HG03103 (cell line): ENCODE measurements around the gene CD163L1.
"Not testable (repeated sequence)": the region's sequence is repeated elsewhere in the genome, so short reads cannot be mapped to it uniquely, and the experiment has no call there.

Experiments
- ATAC-seq: cut with Tn5 transposase; IDR thresholded peaks from one replicate; pipeline ENCODE4 v1.9.1; 2021; ENCODE audit warnings: low read depth; ENCODE audit not compliant: unreplicated experiment

The CD163L1 gene

DNA sequence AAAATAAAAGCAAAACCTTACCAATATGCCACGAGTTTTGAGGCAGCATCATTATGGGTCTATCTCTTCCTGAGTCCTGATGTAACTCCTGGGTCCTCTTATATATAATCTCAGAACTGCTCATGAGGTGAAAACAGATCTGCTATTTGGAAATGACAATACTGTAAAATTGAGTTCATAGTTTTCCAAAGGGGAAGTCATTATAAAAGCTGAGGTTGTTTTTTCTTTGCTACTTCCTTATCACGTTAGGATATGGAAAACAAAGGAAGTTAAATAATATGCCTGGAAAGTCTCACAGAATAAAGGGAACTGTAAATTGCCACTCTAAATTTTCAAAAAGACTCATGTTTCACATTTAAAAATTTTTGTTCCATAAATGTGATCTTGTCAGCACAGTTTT lies at the start of gene CD163L1:
CD163L1 (minus strand) TSS at position 78 of the 400 bp plus-strand sequence; CDS start at position 52, 26 bp downstream.
- no peak for ATAC-seq

- no peak for ATAC-seq
Observed at GRCh38 chr12:7493006-7493405, 49.1 kb upstream of the CD163L1 start.

GRCh38 chr12:7486512-7486911 lies 42.6 kb upstream of the CD163L1 start:
- ATAC-seq = no peak

DNA sequence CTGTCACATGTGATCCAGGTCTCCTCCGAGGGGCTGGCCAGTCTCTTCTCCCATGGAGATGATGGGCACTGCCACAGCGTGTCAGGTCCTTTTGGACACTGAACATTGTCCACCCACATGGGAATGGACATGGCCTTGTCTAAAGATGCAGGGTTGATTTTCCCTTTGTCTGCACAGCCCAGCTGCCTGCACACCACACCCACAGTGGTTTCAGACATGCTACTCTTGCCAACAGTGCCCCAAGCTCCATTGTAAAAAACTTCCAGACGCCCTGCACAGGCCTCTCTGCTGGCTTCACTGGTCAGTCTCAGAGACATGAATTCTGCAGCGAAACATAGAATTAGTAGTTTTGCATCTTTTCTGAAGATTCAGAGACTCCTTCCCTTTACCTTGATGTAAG lies 41.1 kb upstream of the CD163L1 start:
- no peak for ATAC-seq

DNA sequence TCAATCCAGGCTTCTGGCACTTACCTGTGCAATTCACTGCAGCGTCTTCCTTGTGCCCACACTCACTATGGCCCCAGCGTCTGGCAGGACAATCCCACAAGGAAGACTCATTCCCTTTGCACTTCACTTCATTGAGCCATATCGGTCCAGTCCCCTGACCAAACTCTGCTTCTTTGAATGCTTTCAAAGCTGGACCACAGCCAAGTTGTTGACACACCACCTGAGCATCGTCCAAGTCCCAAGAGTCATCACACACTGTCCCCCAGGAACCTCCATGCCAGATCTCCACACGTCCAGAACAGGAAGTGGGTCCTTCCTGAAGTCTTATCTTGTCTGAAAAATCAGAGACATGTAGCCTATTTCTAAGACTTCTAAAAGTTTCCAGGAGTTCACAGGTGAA lies 39.4 kb upstream of the CD163L1 start:
- no peak for ATAC-seq

- no peak for ATAC-seq
Observed at GRCh38 chr12:7479771-7480170, 35.8 kb upstream of the CD163L1 start.

- ATAC-seq = no peak
Observed at GRCh38 chr12:7472060-7472459, 28.1 kb upstream of the CD163L1 start.

DNA sequence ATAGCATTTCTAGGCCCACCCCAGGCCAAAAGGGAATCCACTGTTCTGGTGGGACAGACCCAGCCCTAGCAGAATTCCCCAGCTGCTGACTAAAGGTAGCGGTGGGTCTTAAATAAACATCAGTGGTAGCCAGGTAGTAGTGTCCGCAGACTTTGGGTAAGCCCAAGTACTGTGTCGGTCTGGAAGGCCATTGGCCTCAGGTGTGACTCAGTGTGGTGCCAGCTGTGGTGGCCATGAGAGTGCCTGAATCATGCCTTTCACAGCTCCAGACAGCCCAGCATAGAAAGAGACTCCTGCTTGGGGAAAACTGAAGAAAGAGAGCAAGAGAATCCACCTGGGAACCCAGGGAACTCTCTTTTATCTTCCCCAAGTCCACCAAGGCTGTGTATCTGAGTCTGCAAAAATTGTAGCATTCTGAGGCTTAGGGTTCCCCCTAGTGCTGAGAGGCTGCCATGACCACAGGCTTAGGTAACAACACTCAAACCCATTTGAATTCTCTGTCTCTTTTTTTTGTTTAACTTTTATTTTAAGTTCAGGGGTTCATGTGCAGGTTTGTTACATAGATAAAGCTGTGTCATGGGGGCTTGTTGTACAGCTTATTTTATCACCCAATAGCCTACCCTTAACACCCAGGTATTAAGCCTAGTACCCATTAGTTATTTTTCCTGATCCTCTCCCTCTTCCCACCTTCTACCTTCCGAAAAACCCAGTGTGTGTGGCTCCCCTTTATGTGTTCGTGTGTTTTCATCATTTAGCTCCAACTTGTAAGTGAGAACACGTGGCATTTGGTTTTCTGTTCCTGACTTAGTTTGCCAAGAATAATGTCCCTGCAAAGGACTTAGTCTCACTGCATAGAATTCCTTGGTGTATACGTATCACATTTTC lies 16.7 kb upstream of the CD163L1 start:
- no peak for ATAC-seq

DNA sequence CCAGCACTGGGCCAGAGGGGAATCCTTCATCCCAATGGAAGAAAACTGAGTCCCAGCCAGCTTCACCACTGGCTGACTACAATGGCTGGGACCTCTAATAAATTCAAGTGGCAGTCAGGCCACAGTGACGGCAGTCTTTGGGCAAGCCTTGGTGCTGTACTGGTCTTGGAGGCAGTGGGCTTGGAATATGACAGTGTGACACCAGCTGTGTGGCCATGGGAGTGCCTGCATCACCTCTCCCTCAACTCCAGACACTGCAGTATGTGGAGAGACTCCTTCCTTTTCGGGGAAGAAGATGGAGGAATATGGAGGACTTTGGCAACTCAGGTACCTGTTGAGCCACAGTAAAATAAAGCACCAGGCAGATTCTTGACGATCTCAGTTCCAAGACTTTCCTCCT lies 16.0 kb upstream of the CD163L1 start:
- ATAC-seq = no peak

DNA sequence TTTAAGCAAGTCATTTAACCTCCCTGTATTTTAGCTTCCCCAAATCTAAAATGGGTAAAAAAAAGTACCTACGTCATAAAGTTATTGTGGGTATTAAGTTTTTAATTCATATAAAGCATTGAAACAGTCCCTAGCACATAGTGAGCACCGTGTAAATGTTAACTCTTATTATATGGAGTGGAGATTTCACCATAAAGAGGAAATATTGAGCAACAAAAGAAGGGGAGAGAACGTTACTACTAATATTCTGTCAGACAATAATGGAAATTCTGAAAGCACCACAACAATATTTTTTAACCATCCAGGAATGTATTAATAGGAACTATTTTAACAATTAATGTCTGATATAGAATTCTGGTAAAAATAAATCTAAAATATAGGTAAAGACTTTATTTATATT lies 7.8 kb upstream of the CD163L1 start:
- ATAC-seq = no peak

DNA sequence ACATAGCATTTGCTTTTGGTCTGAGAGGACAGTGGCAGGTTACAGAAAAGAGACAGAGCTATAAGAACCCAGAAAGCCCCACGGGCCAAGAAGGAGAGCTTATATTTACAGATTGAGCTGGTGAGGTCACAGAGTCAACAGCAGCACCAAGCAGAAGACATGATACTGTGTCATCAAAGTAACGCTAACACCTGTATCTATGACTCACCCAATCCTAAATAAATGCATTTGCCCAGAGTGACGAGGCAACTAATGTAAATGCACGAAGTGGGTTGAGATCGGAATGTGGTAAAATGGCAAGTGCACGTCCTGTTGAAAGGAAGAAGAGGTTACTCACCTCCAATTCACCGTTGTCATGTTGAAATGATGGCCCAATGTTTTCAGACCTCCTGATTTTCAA lies 6.7 kb upstream of the CD163L1 start:
- no peak for ATAC-seq

DNA sequence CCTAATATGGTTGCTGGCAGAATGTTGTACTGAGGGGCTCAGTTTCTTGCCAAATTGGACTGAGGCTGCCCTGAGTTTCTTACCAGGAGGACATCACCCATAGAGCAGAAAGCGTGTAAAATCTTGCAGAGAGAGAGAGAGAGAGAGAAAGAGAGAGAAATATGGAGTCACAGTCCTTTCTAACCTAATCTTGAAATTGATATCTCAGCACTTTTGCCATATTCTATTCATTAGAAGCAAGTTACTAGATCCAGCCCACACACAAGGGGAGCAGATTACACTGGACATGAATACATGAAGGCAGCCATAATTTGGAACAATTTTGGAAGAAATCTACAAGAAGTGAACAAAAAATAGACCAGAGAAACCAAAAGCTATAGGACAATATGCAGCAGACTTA lies 4.1 kb upstream of the CD163L1 start:
- ATAC-seq = no peak

- ATAC-seq = no peak
Observed at GRCh38 chr12:7444537-7444936, 584 bp upstream of the CD163L1 start.

DNA sequence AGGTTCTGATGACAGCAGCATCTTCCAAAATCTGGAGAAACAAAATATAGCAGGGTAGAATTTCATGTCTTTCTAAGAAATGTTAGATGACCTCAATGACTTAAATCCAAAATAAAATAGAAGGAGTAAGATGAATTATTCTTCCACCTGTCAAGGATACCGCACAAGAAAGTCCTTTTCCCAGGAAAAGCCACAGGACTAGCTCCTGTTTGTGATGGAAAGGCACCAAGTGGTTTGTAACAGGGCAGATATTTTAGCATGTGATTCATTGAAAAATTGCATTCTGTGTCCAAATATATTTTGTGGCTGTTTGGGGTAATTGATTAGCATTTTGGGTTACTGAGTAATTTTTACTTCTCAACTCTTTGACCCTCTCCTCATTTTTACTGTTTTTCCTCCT lies 2.7 kb downstream of the CD163L1 start:
- ATAC-seq = no peak

DNA sequence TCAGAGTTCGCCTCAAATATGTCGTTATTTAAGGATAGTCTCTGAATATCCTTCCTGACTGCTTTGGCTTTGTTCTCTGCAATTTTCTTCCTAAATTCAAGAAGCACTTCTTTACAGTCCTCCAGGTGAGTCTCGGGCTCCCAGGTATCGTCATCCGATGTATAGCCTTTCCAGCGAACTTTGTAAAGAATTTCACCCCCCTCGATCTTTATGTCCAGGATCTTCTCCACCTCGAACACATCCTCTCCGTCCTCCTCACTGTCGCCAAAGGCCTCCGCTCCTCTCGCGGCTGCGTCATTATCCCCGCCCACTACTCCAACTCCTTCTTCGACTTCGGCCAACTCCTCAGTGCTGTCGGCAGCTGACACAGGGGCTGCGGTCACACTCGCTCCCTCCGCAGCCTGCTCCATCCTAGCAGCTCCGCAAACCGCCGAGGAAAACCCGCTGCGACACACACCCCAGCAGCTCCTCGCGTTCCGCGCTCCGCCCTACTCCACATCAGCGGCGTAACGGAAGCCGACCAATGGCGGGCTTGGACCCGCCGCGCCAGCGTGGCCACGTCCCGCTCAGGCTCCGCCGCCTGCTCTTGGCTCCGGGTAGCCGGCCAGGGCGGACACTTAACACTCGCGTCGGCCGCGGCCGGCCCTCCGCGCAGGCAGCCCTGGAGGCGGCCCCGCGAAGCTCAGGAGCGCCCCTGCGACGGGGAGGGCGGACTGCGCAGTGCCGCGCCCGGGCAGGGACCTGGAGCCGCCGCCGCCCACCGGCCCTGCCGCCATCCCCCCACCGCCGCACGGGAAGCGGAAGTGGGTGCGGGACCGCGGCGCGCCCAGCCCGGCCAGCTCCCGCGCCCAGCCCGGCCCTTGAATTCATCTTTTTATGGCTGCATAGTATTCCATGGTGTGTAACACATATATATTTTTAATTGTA lies 4.1 kb downstream of the CD163L1 start:
- no peak for ATAC-seq

DNA sequence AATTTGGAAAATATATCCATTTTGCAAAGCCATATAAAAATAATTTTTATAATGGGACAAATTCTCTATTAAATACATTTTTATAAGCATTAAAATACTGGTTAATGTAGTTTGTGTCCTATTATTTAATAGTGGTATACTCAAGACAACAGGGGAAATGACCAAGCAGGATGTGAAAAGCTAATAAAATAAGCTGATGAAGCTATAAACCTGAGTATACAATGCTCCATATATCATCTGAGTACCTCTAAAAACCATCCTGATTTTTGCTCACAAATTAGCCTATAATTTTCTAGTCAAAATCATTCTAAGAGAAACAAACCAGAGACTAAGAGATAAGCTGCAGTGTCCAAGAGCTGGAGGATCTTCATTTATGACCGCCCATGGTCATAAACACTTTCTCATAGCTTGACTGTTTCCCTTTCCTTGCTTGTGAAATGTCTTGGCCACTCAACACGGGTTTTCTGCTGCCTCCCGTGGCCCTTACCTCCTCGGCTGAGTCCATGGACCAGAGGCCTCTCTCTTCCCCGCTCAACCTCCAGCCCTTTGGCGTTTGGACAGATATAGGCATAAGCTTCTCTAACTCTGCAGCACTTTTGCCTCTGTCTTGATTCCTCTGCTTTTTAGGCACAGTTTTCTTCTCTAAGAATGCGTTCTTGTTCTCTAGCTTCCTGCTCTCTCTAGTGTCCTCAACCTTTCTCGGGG lies 5.5 kb downstream of the CD163L1 start:
- ATAC-seq = not testable (repeated sequence)

- not testable (repeated sequence) for ATAC-seq
Observed at GRCh38 chr12:7437494-7437893, 6.5 kb downstream of the CD163L1 start.

GRCh38 chr12:7434670-7435069 lies 9.3 kb downstream of the CD163L1 start:
- ATAC-seq = no peak

DNA sequence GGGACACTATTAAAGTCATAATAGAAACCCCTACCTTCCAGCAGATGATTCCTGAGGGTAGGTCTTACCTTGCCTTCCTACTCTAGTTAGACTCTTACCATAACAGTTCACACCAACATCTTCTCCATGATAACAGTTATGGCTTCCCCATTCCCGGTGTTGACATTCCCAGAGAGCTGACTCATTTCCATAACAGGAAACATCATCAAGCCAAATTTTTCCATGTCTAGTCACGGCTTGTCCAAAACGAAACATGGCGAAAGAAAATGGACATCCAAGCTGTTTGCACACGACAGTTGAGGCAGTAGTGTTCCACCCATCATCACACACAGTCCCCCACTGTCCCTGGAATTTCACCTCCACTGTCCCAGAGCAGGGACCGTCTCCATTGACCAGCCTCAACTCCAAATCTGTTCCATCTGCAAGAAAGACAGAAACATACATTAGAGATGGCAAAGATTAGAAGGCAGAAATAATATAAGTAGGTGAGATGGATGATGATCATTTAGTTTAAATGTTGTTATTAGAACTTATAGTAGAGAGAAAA lies 10.6 kb downstream of the CD163L1 start:
- ATAC-seq = no peak

- no peak for ATAC-seq
Observed at GRCh38 chr12:7431993-7432685, 11.8 kb downstream of the CD163L1 start.
